VCaP (cell line): Measurements from ENCODE around the gene MFSD1.
A peak's percentile ranks its signal among the peaks of the same experiment; 100 is the strongest.

Source experiments
- H3K27ac ChIP-seq: fragments of 450-650 bp; 2 replicates; pipeline ENCODE4 v1.5.1; 2017
- CTCF ChIP-seq: fragments of 450-650 bp; conservative IDR thresholded peaks from 2 replicates; pipeline ENCODE4 v1.5.1; 2017; ENCODE audit warnings: mild to moderate bottlenecking, moderate library complexity

MFSD1 gene

GRCh38 chr3:158802409-158803268 lies 785 bp downstream of the MFSD1 start:
- peak overlapping the region; percentile 72 for H3K27ac ChIP-seq
- TF ChIP-seq CTCF = no peak

- H3K27ac ChIP-seq = no peak overlapping the region
- no peak for TF ChIP-seq CTCF
These were observed 2.6 kb downstream of the MFSD1 start for GRCh38 chr3:158804441-158804840.

GRCh38 chr3:158808697-158809096 lies 6.8 kb downstream of the MFSD1 start:
- H3K27ac ChIP-seq = no peak overlapping the region
- TF ChIP-seq CTCF = no peak

- no peak overlapping the region for H3K27ac ChIP-seq
- no peak for TF ChIP-seq CTCF
These were observed 7.8 kb downstream of the MFSD1 start for GRCh38 chr3:158809642-158810041.

GRCh38 chr3:158810823-158811724 lies 9.2 kb downstream of the MFSD1 start:
- no peak overlapping the region for H3K27ac ChIP-seq
- no peak for TF ChIP-seq CTCF

- no peak for TF ChIP-seq CTCF
- H3K27ac ChIP-seq = no peak overlapping the region
These were observed 17.4 kb downstream of the MFSD1 start for GRCh38 chr3:158819282-158819681.

GRCh38 chr3:158820521-158820920 lies 18.7 kb downstream of the MFSD1 start:
- no peak overlapping the region for H3K27ac ChIP-seq

More at GRCh38 chr3:158820521-158820920, 18.7 kb downstream of the MFSD1 start:
- no peak for TF ChIP-seq CTCF
